Subcutaneous abdominal adipose tissue (tissue), 5 donors: ENCODE data around the gene SYT7.

Experiments used
- H3K27ac ChIP-seq: one replicate; pipeline ENCODE4 v1.7.0; 2013; ENCODE audit warnings: low read depth, mild to moderate bottlenecking, inconsistent platforms, low read length, moderate library complexity
- H3K27me3 ChIP-seq, 5 donors: one replicate each; pipeline ENCODE4 v1.7.0; 2013; ENCODE audit warnings: low read length in 5 of 5, inconsistent platforms in 1 of 5; ENCODE audit not compliant: control insufficient read depth in 5 of 5, insufficient read depth in 4 of 5
- H3K36me3 ChIP-seq, 5 donors: one replicate each; pipeline ENCODE4 v1.7.0; 2013; ENCODE audit warnings: low read length in 5 of 5; ENCODE audit not compliant: control insufficient read depth in 5 of 5, insufficient read depth in 5 of 5
- H3K4me1 ChIP-seq, 5 donors: one replicate each; pipeline ENCODE4 v1.7.0; 2013; ENCODE audit warnings: low read length in 5 of 5, mild to moderate bottlenecking in 3 of 5, moderate library complexity in 1 of 5; ENCODE audit not compliant: control insufficient read depth in 5 of 5, insufficient read depth in 5 of 5
- H3K4me3 ChIP-seq, 5 donors: one replicate each; pipeline ENCODE4 v1.7.0; 2013; ENCODE audit warnings: low read length in 5 of 5, low read depth in 1 of 5
- H3K9ac ChIP-seq, 5 donors: one replicate each; pipeline ENCODE4 v1.7.0; 2013; ENCODE audit warnings: low read length in 5 of 5, mild to moderate bottlenecking in 4 of 5, moderate library complexity in 3 of 5
- H3K9me3 ChIP-seq, 5 donors: one replicate each; pipeline ENCODE4 v1.7.0; 2013; ENCODE audit warnings: low read length in 5 of 5; ENCODE audit not compliant: control insufficient read depth in 5 of 5
- donor health status: healthy.
- donor health status: healthy.
- donor health status: healthy.
- donor health status: healthy.
- donor health status: healthy.

The SYT7 gene

DNA sequence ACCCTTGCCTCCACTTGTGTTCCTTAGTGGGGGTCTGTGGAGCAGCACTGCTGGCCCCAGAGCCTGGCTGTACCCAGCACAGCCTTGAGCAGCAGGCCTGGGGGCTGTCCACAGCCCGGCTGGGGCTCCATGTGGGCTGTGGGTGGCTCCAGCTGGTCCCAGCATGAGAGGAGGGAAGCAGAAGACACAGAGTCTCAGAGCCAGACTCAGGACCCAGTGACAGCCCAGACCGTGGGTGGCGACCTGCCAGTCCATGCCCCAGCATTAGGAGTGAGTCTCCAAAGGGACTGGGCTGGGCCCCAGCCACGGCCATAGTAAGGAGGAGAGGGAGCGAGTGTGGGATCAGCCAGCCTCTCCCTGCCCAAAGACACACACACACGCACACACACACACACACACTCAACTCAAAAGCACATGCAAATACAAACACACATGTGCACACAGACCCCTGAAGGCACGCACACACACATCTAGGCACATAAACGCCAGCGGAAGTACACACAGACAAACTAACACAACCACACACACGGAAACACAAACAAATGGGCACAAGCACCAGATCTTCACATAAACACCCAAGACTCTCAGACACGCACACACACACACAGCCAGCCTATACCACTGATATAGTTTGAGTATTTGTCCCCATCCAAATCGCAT, 89.0 kb downstream of the SYT7 start:
- Histone ChIP-seq H3K9ac (no peak overlapping the region), H3K27me3 (peaks cover 0 to 3% (median 0%) of the 10 kb centered on the region in 5 donors)

DNA sequence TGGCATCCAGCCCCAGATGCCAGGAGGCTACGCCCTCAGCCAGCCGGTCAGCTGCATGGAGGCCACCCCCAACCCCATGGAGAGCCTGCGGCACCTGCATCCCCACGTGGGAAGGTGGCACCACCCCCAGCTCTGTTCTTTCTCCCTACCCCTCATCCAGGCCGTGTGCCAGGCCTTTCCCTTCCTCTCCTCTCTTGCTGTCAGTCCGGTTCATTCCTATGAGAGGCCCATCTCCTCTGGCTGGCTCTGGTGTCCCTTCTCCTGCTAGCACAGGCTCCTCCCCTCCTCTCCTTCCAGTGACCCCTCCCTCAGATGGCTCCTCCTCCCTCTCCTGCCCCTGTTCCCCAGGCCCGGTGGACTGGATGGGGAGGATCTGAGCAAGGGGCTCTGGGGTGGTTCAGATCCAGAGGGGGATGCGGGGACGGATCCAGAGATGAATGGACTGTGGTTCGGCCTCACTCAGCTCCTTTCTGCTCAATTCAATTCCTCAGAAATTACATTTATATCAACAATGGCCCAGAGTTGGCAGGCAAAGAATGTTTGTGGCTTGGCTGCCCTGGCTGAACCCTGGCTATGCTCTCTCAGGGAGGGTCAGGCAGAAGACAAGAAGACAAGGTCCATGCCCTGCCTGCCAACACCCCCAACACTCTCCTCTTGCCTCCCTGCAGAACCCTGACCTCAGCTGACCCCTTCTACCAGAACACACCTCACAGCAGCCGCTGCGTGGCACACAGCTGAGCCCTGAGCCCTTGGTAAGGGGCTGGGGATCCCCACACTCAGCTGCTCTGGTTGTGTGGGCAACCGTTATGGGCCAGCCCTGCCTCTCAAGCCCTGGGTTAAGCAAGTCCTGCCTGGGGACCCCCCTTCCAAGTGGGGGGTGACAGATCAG, 90.8 kb downstream of the SYT7 start:
- H3K36me3 ChIP-seq = peaks cover 0 to 11% (median 0%) of the 10 kb centered on the region in 5 donors
- no peak overlapping the region for H3K27ac ChIP-seq
- peaks cover 0 to 3% (median 0%) of the 10 kb centered on the region in 5 donors for H3K27me3 ChIP-seq
- peak overlapping the region in 2 of 5 donors; percentile 12 to 50 for H3K9ac ChIP-seq
- H3K4me1 ChIP-seq = peaks cover 11 to 40% (median 28%) of the 10 kb centered on the region in 5 donors
- no peaks in the 10 kb centered on the region for H3K9me3 ChIP-seq
- peak overlapping the region in 4 of 5 donors; percentile 17 to 48 (median 35) for H3K4me3 ChIP-seq

More for the DNA sequence above, 89.0 kb downstream of the SYT7 start:
- Histone ChIP-seq H3K9me3 (no peaks in the 10 kb centered on the region), H3K4me1 (peaks cover 11 to 40% (median 28%) of the 10 kb centered on the region in 5 donors), H3K27ac (no peak overlapping the region), H3K4me3 (no peak overlapping the region), H3K36me3 (peaks cover 0 to 9% (median 0%) of the 10 kb centered on the region in 5 donors)

DNA sequence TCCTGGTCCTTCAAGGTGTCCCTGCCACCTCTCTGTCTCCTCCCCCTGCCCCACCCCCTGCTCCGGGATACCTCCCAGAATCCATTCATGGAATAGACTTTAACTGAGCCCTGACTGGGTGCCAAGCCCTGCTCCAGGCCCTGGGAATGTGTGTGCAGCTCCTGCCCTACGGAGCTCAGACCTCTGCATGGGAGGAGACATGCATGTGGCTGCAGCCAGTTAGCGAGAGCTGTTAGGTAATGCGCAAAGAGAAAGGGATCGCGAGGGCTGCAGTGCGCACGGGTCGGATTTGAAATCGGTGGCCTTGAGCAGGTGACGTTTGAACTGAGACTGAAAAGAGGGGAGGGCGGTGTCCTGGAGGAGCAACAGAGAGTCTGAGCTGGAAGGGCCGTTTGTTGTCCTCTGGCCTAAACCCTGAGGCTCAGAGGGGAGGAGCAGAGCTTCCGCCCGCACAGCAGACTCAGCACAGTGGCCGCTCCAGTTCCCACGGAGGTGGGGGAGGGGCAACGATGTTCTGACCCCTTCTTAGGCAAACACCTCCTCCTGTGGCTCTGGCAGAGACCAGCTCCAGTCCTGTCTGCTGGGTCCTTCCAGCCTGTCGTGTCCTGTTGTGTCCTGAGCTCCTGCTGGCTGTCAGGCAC, 92.1 kb downstream of the SYT7 start:
- peaks cover 0 to 10% (median 3%) of the 10 kb centered on the region in 5 donors for H3K27me3 ChIP-seq

DNA sequence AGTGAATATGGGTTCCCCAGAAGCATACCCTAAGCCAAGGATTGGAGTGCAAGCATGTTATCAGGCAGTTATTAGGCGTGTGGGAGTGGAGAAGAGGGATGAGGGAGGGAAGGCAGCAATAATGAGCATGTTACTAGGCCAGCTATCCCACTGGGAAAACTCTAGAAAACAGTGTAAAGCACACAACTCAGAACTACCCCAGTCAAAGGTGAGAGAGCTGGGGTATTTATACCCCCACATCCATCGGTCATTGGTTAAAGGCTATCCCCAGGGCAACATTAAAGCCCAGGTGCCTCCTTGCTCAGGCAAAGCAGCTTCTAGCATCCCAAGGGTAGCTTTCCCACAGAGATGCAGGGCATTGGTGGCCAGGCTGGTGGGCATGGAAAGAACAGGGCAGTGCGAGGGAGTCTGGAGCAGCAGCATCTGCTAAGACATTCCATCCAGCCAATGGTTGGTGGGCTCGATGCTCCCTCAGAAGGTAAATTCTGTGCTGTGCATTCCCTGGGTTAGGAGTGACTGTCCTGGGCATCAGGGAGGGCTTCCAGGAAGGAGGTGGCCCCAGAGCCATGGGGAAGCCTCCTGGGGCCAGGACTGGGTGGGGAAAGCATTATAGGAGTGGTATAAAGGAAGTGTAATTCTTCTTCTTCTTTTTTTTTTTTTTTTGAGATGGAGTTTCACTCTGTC, 93.4 kb downstream of the SYT7 start:
- peaks cover 0 to 11% (median 0%) of the 10 kb centered on the region in 5 donors for H3K36me3 ChIP-seq
- H3K9me3 ChIP-seq = no peaks in the 10 kb centered on the region
- H3K27me3 ChIP-seq = peaks cover 4 to 13% (median 5%) of the 10 kb centered on the region in 5 donors
- H3K4me1 ChIP-seq = peaks cover 11 to 33% (median 25%) of the 10 kb centered on the region in 5 donors
- no peak overlapping the region for H3K27ac ChIP-seq
- no peak overlapping the region for H3K9ac ChIP-seq
- H3K4me3 ChIP-seq = no peak overlapping the region

More for the DNA sequence above, 92.1 kb downstream of the SYT7 start:
- Histone ChIP-seq H3K4me3 (peak overlapping the region; percentile 20 to 61 (median 48)), H3K9me3 (no peaks in the 10 kb centered on the region), H3K36me3 (peaks cover 0 to 11% (median 0%) of the 10 kb centered on the region in 5 donors), H3K4me1 (peaks cover 11 to 33% (median 25%) of the 10 kb centered on the region in 5 donors), H3K27ac (no peak overlapping the region), H3K9ac (peak overlapping the region in 1 of 5 donors; percentile 11)

DNA sequence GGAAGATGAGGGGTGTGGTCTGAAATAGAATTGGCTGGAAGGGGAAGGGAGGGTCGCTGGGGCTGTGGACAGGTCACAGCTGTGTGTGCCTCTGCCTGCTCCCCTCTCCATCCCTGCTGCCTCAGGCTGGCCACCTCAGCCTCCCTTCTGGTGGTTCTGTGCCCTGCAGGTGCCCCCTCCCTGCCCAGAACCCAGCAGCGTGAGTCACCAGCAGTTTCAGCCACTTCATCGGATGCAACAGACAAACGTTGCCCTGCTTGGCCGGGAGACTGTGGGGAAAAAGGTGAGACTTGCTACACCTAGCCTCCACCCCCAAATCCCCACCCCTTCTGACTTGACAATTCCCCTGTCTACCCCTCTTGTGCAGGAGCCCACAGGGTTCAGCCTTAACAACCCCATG, 94.1 kb downstream of the SYT7 start:
- Histone ChIP-seq H3K4me3 (no peak overlapping the region), H3K27ac (no peak overlapping the region), H3K9ac (no peak overlapping the region), H3K9me3 (no peaks in the 10 kb centered on the region), H3K36me3 (peaks cover 0 to 11% (median 0%) of the 10 kb centered on the region in 5 donors), H3K27me3 (peaks cover 8 to 19% (median 12%) of the 10 kb centered on the region in 5 donors), H3K4me1 (peaks cover 11 to 36% (median 29%) of the 10 kb centered on the region in 5 donors)

DNA sequence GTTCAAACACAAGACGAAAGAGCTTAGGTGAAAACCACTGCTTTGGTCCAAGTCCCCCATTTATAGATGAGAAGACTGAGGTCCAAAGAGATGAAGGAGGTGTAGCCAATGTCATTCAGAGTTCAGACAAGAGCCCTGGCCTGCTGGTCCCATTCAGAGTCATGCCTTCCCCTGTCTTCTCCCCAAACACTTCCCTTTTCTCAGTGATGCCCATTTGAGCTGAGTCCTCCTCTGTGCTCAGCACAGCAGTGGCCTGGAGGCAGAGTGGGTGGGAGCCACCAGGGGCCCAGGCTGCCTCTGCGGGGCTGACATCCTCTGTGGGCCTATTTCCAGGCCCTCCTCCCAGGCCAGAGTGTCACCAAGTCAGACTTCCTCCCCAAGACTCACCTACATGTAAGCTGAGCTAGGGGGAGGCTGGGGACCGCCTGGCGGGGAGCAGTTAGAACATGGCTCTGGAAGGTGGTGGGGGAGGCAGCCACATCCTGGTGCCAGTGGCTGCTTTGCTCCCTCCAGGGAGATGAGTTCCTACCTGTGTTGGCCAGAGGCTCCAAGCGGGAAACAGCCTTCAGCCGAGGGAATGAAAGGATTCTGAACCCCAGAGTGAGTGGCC, 94.8 kb downstream of the SYT7 start:
- no peak overlapping the region for H3K9ac ChIP-seq
- H3K4me1 ChIP-seq = peaks cover 12 to 37% (median 35%) of the 10 kb centered on the region in 5 donors
- peaks cover 0 to 11% (median 0%) of the 10 kb centered on the region in 5 donors for H3K36me3 ChIP-seq
- no peak overlapping the region for H3K4me3 ChIP-seq
- no peak overlapping the region for H3K27ac ChIP-seq
- no peaks in the 10 kb centered on the region for H3K9me3 ChIP-seq
- peaks cover 15 to 26% (median 16%) of the 10 kb centered on the region in 5 donors for H3K27me3 ChIP-seq

DNA sequence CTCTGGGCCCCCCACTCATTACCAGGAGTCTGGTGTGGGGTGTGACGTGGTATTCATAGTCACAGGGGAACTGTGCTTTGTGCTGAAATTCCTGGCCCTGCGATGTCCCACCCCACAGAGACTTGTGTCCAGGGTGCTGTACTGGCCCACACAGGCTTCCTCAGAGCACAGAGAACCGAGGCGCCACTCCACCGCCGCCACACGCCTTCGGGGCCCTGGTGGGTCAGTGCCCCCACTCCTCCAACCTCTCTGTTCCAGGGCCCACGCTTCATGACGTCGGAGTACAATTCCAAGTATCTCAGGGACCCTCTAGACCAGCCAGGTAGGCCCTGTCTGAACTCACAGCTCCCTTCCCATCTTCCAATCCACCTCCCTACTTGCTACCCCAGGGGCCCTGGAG, 95.8 kb downstream of the SYT7 start:
- H3K27ac ChIP-seq = no peak overlapping the region
- H3K27me3 ChIP-seq = peaks cover 15 to 26% (median 17%) of the 10 kb centered on the region in 5 donors
- H3K9ac ChIP-seq = no peak overlapping the region
- H3K9me3 ChIP-seq = no peaks in the 10 kb centered on the region
- peaks cover 0 to 11% (median 0%) of the 10 kb centered on the region in 5 donors for H3K36me3 ChIP-seq
- no peak overlapping the region for H3K4me3 ChIP-seq
- H3K4me1 ChIP-seq = peaks cover 9 to 37% (median 29%) of the 10 kb centered on the region in 5 donors

DNA sequence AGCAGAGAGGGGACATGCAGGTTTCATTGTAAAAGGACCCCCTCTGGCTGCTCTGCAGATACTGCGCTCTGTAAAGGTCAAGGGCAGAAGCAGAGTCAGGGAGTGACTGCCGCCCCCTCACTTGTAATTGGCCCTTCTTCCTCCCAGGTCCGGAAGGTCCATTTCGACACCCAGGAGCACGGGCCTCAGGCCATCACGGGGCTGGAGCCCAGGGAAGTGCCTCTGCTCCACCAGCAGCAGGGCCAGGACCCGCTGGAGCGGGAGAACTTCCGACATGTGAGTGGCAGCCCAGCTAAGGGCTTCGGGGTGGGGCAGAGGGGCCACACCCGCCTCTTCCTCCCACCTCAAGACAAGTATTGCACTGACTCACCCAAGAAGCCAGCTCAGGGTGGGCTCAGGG, 96.3 kb downstream of the SYT7 start:
- H3K4me3 ChIP-seq = no peak overlapping the region
- no peak overlapping the region for H3K9ac ChIP-seq

DNA sequence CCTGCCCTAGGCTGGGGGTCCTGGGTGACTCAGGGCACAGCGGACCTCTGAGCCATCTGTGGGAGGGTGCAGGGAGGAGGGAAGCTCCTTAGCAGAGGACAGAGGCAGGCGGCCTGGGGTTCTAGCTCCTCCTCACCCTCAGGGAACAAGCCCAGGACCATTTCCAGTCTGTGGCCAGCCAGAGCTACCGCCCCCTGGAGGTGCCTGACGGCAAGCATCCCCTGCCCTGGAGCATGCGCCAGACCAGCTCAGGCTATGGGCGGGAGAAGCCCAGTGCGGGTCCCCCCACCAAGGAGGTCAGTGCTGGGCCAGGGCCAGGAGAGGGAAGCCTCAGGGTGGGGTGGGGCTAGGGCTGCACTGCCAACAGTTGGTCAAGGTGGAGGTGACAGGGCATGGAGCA, 98.4 kb downstream of the SYT7 start:
- H3K27me3 ChIP-seq = peaks cover 18 to 28% (median 26%) of the 10 kb centered on the region in 5 donors
- H3K36me3 ChIP-seq = peaks cover 0 to 9% (median 0%) of the 10 kb centered on the region in 5 donors
- peaks cover 2 to 29% (median 17%) of the 10 kb centered on the region in 5 donors for H3K4me1 ChIP-seq
- no peak overlapping the region for H3K9ac ChIP-seq
- no peaks in the 10 kb centered on the region for H3K9me3 ChIP-seq
- no peak overlapping the region for H3K27ac ChIP-seq
- no peak overlapping the region for H3K4me3 ChIP-seq

More for the DNA sequence above, 96.3 kb downstream of the SYT7 start:
- Histone ChIP-seq H3K36me3 (peaks cover 0 to 11% (median 0%) of the 10 kb centered on the region in 5 donors), H3K9me3 (no peaks in the 10 kb centered on the region), H3K27me3 (peaks cover 15 to 26% (median 18%) of the 10 kb centered on the region in 5 donors), H3K27ac (no peak overlapping the region), H3K4me1 (peaks cover 7 to 34% (median 24%) of the 10 kb centered on the region in 5 donors)
